Epithelial cell of proximal tubule (primary cell): Measurements from ENCODE around the gene LRP10. TPM values are rescaled to one million over a fixed set of nuclear protein-coding genes. Genes with fewer than 3 reads are reported as not detected.

Experiments
- DNase-seq: peaks from one replicate; pipeline ENCODE4 v3.0.0-alpha.2; 2011; ENCODE audit warnings: low read depth
- H3K4me3 ChIP-seq: 2 replicates; pipeline ENCODE4 v1.5.1; 2011; ENCODE audit warnings: low read depth, mild to moderate bottlenecking, low read length
- total RNA-seq: library from RNA; depleted of rRNA; stranded (reverse); fragments of >200 nt; gene quantifications from 2 replicates; pipeline ENCODE4 v1.2.3, GENCODE V29; 2015
- TF ChIP-seq, protein P1 (sequence below): conservative IDR thresholded peaks from 2 replicates; pipeline ENCODE4 v1.5.1; 2012; ENCODE audit warnings: low read depth, mild to moderate bottlenecking, low read length

LRP10 gene
- total RNA-seq, 1 donor from 2014 or later = 102 TPM

- DNase-seq = peak; percentile 75
- TF ChIP-seq, protein P1, sequence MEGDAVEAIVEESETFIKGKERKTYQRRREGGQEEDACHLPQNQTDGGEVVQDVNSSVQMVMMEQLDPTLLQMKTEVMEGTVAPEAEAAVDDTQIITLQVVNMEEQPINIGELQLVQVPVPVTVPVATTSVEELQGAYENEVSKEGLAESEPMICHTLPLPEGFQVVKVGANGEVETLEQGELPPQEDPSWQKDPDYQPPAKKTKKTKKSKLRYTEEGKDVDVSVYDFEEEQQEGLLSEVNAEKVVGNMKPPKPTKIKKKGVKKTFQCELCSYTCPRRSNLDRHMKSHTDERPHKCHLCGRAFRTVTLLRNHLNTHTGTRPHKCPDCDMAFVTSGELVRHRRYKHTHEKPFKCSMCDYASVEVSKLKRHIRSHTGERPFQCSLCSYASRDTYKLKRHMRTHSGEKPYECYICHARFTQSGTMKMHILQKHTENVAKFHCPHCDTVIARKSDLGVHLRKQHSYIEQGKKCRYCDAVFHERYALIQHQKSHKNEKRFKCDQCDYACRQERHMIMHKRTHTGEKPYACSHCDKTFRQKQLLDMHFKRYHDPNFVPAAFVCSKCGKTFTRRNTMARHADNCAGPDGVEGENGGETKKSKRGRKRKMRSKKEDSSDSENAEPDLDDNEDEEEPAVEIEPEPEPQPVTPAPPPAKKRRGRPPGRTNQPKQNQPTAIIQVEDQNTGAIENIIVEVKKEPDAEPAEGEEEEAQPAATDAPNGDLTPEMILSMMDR = no peak
- peak overlapping the region; percentile 88 for H3K4me3 ChIP-seq
Observed at GRCh38 chr14:22887260-22887989, 15.9 kb downstream of the LRP10 start.

DNA sequence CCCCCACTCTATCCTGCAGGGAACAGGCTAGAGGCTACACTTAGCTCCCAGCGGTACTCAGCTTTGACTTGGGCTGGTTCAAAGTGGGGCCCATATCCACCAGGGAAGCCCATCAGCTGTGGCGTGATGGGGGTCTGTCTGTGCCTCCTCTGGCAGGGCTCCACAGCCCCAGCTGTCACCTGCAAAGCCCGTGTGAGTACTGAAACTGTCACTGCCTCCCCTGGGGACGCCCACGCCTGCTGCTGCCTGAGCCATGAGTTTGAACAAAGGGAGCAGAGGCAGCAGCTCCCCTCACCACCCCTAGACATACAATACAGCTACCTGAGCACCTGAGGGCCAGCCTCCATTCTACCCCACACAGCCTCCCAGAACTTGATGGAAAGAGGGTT lies 16.4 kb downstream of the LRP10 start:
- DNase-seq = no peak
- H3K4me3 ChIP-seq = peak overlapping the region; percentile 88
- TF ChIP-seq, protein P1 = no peak

GRCh38 chr14:22888662-22889061 lies 17.1 kb downstream of the LRP10 start:
- H3K4me3 ChIP-seq = no peak overlapping the region
- DNase-seq = no peak
- TF ChIP-seq, protein P1 = no peak

DNA sequence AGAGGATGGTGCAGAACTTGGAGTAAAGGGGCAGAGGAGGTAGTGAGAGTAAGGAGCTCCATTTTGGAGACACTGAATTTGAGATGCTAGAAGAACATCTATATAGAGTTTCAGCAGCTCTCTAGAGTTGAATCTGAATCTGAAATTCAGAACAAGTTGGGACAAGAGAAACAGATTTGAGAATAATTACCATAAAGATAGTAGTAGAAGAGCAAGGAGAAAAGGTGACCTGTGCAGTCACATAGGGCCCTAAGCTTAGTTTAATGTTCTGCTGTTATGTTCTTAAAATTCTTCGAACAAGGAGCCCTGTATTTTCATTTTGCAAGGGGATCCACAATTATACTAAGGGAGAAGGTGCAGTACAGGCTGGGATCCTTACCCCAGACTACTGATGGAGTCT lies 18.9 kb downstream of the LRP10 start:
- no peak overlapping the region for H3K4me3 ChIP-seq
- TF ChIP-seq, protein P1 = no peak
- DNase-seq = no peak

- TF ChIP-seq, protein P1 = no peak
- H3K4me3 ChIP-seq = no peak overlapping the region
- no peak for DNase-seq
Observed at GRCh38 chr14:22892488-22892887, 20.9 kb downstream of the LRP10 start.

DNA sequence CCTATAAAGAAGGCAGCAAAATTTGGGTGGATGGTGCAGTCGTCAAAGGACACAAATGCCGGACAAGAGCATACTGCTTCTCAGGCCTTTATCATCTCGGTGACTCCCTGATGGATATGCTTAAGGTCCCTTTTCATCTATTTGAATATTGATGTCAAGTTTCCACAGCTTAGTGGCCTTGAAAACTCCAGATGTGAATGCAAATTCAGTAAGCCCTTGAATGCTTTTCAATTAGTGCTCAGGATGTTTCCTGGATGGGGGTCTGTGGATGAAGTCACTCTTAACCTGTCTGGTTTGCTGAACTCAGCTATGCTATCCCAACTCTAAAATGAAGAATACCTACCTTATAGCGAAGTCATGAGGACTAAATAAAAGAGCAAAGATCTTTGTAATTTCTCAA lies 22.2 kb downstream of the LRP10 start:
- no peak for DNase-seq
- TF ChIP-seq, protein P1 = no peak
- H3K4me3 ChIP-seq = no peak overlapping the region

- H3K4me3 ChIP-seq = no peak overlapping the region
- TF ChIP-seq, protein P1 = no peak
Observed at GRCh38 chr14:22895402-22895801, 23.9 kb downstream of the LRP10 start.

More at GRCh38 chr14:22895402-22895801, 23.9 kb downstream of the LRP10 start:
- no peak for DNase-seq
